ENCODE results near the gene RPRD1B. TPM values are rescaled to one million over a fixed set of nuclear protein-coding genes. Genes with fewer than 3 reads are reported as not detected.
"Not testable (repeated sequence)": the region's sequence is repeated elsewhere in the genome, so short reads cannot be mapped to it uniquely, and the experiment has no call there.

RPRD1B gene
- polyA plus RNA-seq, 10 donors: 18.4 to 33.0 (median 26.5) TPM

GRCh38 chr20:38000293-38000692, 33.3 kb upstream of the RPRD1B start:
- no peak for DNase-seq

- DNase-seq: no peak
Observed at GRCh38 chr20:38001173-38001875, 32.2 kb upstream of the RPRD1B start.

- no peak for DNase-seq
Observed at GRCh38 chr20:38001981-38002380, 31.6 kb upstream of the RPRD1B start.

GRCh38 chr20:38002422-38002821, 31.1 kb upstream of the RPRD1B start:
- DNase-seq: no peak

- DNase-seq: no peak
Observed at GRCh38 chr20:38004416-38004815, 29.1 kb upstream of the RPRD1B start.

- no peak for DNase-seq
Observed at GRCh38 chr20:38005903-38006302, 27.6 kb upstream of the RPRD1B start.

GRCh38 chr20:38007526-38007925, 26.0 kb upstream of the RPRD1B start:
- DNase-seq: no peak

- DNase-seq: no peak
Observed at GRCh38 chr20:38008233-38008944, 25.2 kb upstream of the RPRD1B start.

GRCh38 chr20:38009416-38009815, 24.1 kb upstream of the RPRD1B start:
- not testable (repeated sequence) for DNase-seq

GRCh38 chr20:38011696-38012095, 21.9 kb upstream of the RPRD1B start:
- no peak for DNase-seq

GRCh38 chr20:38012332-38012731, 21.2 kb upstream of the RPRD1B start:
- no peak for DNase-seq

- DNase-seq: no peak
Observed at GRCh38 chr20:38013887-38014286, 19.7 kb upstream of the RPRD1B start.

- DNase-seq: no peak
Observed at GRCh38 chr20:38017959-38018358, 15.6 kb upstream of the RPRD1B start.

- no peak for DNase-seq
Observed at GRCh38 chr20:38018385-38018784, 15.2 kb upstream of the RPRD1B start.

GRCh38 chr20:38021087-38021772, 12.3 kb upstream of the RPRD1B start:
- DNase-seq: no peak

GRCh38 chr20:38023181-38024001, 10.2 kb upstream of the RPRD1B start:
- DNase-seq: peak in 2 of 3 donors; percentile 14 to 57

GRCh38 chr20:38024496-38024895, 9.1 kb upstream of the RPRD1B start:
- DNase-seq: no peak

- DNase-seq: no peak
Observed at GRCh38 chr20:38029453-38029852, 4.1 kb upstream of the RPRD1B start.

- DNase-seq: no peak
Observed at GRCh38 chr20:38031957-38032356, 1.6 kb upstream of the RPRD1B start.

GRCh38 chr20:38032585-38033329, 789 bp upstream of the RPRD1B start:
- DNase-seq: no peak

- DNase-seq: peak in 1 of 3 donors; percentile 3
Observed at GRCh38 chr20:38034108-38034649, 633 bp downstream of the RPRD1B start.
